IPS-NIHi7 (cell line): ENCODE results near the gene SLCO3A1.
"Not testable (repeated sequence)": the region's sequence is repeated elsewhere in the genome, so short reads cannot be mapped to it uniquely, and the experiment has no call there.

Experiments
- DNase-seq: peaks from one replicate; pipeline ENCODE4 v3.0.0; 2012; ENCODE audit warnings: mixed read lengths; ENCODE audit errors: extremely low spot score

SLCO3A1 gene

GRCh38 chr15:92207601-92208000, 354.1 kb downstream of the SLCO3A1 start:
- DNase-seq, result not testable (repeated sequence)
